ENCODE data around the gene MIF4GD.
A peak's percentile ranks its signal among the peaks of the same experiment; 100 is the strongest.
"Not testable (repeated sequence)": the region's sequence is repeated elsewhere in the genome, so short reads cannot be mapped to it uniquely, and the experiment has no call there.

Gene MIF4GD

GRCh38 chr17:75255954-75256698 lies 14.9 kb downstream of the MIF4GD start:
- not testable (repeated sequence) for DNase-seq

GRCh38 chr17:75252039-75252816 lies 18.8 kb downstream of the MIF4GD start:
- no peak for DNase-seq

GRCh38 chr17:75250009-75250471 lies 21.0 kb downstream of the MIF4GD start:
- peak; percentile 56 for DNase-seq

- no peak for DNase-seq
Observed at GRCh38 chr17:75249564-75249963, 21.5 kb downstream of the MIF4GD start.

DNA sequence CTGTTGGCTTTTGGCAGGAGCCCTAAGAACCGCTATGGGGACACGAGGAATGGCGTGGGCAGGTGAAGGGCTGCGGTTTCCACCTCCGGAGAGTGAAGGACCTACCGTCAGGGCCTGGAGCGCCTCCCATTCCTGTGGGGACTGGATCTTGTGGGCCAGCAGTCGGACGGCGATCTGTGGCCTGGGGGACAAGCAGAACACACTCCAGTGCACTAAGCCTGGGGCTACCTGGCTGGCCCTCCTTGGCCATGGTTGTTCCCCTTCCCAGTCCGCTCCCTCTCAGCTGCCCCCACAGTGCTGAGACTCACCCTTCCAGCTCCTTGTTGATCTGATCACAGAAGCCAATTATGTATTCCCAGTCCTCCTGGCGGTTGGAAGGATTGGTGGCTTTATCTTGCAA lies 24.6 kb downstream of the MIF4GD start:
- DNase-seq = no peak

DNA sequence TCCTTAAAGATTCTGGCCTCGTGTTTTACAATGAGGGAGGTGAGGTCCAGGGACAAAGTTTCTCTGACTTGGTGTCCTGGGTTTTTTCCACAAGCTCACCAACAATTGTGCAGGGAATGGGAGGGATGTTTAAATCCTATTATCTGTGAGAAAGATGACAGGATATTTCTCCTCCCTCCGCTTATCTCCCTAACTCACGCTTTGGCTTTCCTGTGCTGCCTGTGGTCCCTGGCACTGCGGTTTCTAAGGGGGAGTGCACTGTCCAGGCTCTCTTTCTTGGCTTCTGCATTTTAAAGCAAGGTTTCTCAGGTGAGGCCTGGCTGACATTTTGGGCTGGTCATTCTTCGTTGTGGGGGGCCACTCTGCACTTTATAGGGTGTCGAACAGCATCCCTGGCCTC lies 26.0 kb downstream of the MIF4GD start:
- DNase-seq = no peak

DNA sequence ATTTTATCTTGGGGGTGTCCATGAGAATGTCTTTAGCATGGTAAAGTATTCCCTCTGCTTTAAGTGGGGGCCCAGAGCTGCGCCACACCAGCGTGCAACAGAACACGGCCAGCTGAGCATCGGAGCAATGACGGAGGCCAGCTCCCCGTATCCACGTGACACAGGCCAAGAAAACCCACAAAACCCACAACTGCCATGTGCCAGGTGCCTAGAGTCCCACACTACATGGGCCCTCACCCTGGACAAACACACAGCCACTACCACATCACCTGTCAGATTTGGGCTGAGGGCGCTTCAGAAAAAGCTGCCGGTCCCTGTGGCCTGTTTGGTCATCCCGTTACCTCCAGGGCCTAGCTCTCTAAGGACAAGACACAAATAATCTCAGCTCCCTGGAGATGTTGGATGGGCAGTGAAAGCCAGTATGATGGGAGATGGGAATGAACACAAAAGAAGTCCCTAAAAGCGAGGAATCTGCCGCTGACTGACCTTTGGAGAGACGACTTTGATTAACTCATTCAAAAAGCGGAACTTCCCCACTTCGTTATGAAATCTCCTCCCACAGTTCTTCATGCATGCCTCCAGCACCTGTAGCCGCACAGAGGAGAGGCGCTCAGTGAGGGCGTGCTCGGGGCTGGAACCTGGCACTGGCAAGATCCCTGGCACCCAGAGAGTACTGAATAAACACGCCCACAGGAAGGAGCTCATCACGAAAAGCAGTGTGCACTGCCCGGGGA lies 26.7 kb downstream of the MIF4GD start:
- peak; percentile 78 for DNase-seq

GRCh38 chr17:75242461-75243042 lies 28.5 kb downstream of the MIF4GD start:
- no peak for DNase-seq

GRCh38 chr17:75241996-75242460 lies 29.0 kb downstream of the MIF4GD start:
- DNase-seq = no peak

DNA sequence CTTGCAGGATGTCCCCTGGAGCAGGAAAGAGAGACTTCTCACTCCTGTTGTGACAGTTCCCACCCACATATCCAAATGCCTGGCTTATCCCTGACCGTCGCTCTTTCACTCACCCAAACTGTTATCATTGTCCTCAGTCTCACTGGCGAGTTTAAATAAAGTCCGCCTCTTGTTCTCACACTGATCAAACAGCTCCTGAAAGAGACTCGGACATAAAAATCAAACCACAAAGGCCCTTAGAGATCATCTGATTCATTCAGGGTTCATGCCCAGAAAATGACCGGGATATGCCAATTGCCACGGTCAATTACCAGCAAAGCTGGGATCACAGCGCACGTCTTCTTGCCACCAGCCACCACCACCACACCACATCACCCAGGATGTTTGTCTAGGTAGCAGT lies 29.5 kb downstream of the MIF4GD start:
- DNase-seq = no peak

- DNase-seq = no peak
Observed at GRCh38 chr17:75241143-75241430, 29.9 kb downstream of the MIF4GD start.

- peak; percentile 28 for DNase-seq
Observed at GRCh38 chr17:75240394-75241142, 30.5 kb downstream of the MIF4GD start.

- no peak for DNase-seq
Observed at GRCh38 chr17:75239778-75240393, 31.1 kb downstream of the MIF4GD start.

GRCh38 chr17:75239214-75239613 lies 31.8 kb downstream of the MIF4GD start:
- DNase-seq = no peak

GRCh38 chr17:75238684-75239191 lies 32.3 kb downstream of the MIF4GD start:
- DNase-seq = peak; percentile 61

DNA sequence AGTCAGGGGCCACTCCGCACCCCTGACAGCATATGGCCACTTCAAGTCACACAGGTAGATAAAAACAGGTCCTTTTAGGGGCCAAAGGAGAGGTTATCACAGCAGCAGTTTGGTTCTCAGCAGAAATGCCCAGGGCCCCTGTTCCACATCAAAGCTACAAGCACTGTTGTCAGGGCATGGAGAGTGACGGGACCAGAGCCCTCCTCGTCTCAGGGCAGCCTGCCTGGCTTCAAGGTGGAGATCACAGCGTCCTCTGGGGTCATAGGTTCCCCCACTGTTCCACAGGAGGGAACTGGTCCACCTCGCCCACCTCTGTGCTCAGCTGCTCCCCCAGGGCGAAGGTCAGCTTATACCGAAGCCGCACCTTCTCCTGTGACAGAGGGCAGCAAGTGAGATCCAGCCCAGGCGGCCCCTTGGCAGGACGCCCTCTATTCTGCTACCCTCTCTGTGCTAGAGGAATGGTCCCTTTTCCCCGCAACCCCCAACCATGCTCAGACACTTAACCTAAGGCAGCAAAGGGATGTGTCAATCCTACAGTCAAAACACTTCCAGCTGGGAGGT lies 32.9 kb downstream of the MIF4GD start:
- no peak for DNase-seq

DNA sequence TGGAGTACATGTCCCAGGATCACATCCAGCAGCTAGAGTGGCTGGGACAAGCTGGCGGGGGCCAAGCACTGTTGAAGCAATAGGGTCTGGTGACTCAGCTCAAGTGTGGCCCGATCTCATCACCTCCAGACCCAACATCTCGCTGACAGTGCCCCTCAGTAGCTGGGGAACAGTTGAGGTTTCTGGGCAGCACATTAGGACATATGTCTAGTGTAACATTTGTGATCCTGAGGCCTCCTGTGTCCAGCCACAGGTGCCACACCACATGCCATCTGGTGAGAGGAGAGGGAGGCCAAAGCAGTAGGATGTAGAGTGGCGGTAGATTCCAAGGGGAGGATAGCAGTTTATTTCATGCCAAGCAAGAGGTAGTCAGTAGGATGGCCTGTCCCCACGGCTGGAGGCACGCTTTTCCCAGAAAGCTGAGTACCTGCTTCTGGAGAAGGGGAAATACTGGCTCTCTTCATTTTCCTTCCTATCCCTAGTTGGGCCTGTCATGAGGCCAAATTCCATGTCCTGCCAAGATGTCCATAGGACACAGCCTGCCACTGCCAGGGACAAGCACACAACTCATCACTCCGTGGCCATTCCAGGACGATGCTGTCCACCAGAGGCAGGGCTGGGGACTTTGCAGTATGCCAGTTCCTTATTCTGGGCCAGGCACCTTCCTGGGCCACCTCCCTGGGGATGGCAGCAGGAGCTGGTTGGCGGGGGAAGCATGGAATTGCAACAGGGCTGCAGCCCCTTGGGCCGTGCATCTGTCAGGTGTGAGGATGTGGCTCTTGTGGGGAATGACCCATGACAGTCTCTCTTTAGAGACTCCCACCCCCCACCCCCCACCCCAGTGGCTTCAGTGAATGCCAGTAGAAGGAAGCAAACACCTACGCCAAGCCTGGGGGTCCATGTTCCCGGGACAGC lies 33.7 kb downstream of the MIF4GD start:
- no peak for DNase-seq

DNA sequence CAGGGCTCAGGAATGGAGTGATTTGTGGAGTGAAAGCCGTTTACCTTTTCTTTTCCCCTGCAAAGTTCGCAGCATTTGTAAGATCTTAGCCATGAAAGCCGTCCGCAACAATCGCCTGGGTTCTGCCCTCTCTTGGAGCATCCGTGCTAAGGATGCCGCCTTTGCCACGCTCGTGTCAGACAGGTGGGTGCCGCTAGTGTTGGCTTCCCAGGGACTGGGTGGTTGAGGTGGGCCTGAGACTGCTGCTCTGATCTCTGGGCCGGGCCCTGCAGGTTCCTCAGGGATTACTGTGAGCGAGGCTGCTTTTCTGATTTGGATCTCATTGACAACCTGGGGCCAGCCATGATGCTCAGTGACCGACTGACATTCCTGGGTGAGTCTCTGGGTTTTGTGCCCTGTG lies 38.2 kb downstream of the MIF4GD start:
- DNase-seq = no peak

- DNase-seq = no peak
Observed at GRCh38 chr17:75231741-75232464, 39.1 kb downstream of the MIF4GD start.

DNA sequence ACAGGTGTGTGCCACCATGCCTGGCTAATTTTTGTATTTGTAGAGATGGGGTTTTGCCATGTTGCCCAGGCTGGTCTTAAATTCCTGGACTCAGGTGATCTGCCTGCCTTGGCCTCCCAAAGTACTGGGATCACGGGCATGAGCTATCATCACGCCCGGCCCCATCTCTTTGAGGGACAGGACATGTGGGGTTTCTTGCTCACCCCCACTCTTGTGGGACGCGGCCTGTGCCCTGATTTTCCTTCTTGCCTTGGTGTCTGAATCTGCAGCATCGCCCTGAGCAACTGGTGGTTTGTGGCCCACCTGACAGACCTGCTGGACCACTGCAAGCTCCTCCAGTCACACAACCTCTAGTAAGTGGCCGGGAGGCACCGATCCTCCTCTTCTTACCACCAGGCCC lies 40.0 kb downstream of the MIF4GD start:
- DNase-seq = no peak

Data from MV-4-11 (cell line).